T-helper 9 cell (primary cell): ENCODE measurements around the gene RBP4.

Source experiments
- DNase-seq: peaks from one replicate; pipeline ENCODE4 v3.0.0-alpha.2; 2020
- total RNA-seq, 2 donors: gene quantifications; one replicate each; lab custom pipeline; 2026; lab: John Stamatoyannopoulos, UW

Gene RBP4
- 0 reads per million in 2 donors for total RNA-seq

DNA sequence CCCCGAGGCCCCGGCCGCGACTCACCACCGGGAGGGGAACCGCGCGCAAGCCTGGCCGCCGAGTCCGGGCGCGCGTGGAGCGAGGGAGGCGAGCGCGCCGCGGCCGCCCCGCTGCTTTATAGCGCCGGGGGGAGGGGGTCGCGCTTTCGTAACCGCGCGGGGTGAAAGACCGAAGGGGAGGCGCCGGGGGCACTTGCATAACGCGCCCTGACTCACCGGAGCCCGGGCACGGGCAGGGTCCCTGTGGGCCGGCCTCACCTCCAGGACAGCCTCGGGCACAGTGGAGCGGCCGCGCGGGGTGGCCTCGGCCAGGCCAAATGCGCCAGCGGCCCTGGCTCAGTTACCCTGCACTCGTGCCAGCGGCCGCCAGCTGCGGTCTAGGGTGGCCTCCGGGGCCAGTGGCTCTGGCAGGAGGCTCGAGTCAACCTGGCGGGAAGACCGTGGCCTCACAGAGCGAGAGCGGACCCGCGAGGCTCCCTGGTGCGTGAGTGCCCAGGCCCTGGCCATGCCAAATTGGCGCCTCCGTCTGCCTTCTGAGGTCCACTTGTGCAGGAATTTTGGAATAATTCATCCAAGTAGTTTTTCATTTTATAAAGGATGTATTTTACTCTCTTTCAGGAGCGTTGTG lies at the start of gene RBP4:
TSS of gene RBP4 (minus strand) at position 90 of the 628 bp plus-strand sequence. CDS start 207 bp downstream, outside the sequence.
- DNase-seq: no peak

DNA sequence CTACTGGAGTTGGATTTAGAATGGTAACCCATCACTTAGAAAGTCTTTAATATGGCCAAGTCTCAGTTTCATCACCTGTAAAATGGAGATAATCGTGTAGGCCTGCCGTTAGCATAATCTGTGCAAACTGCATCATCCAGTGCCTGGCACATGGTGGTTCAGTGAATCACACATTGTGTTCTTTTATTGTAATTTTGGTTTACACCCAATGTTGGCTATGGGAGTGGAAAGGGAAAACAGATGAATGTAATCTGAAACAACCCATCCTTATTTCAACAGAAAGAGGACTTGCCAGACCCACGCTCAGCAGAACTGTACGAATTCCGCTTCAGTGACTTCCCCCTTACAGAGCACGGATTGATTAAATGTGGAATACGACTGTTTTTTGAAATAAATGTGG lies 38.8 kb upstream of the RBP4 start:
- DNase-seq: no peak

DNA sequence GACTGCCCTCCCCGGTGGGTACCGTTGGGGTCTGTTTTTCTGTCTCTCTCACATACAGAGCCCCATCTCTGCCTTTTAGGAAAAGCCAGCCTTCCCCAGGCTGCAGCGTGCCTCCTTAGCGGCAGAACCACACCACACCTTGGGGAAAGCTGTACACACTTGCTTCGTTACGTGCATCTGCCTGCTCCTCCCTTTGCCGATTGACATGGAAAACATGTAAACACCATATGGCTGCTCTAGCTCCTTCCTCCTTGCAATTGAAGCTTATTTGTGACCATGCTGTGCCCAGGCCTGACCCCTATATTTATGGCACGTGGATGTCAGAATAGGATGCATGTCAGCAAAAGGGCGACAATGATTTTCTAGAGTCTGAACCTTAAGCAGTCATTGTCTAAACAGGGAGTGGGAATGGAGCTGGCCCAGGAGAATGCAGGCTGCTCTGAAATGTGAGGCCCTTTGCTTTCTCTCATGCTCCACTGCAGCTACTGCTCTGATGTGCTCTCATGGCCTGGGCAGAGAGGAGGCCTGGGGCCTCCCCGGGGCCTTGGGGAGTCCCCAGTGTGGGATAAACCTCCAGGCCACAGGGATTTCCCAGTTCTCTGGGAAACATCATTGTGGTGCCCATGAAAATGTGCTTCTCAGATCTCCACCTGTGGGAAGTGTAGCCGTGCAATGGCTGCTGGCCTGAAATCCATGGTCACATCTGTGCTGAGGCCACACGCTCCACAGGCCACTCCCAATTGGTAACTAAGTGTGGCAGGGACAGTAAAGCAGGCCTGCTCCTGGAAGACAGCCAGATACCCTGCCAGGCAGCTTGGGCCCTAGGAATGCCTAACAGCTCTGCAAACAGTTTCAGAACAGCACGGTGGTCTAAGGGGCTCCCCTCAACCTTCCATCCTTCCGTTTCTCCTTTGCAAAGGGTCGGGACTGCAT lies 29.9 kb upstream of the RBP4 start:
- DNase-seq: no peak

DNA sequence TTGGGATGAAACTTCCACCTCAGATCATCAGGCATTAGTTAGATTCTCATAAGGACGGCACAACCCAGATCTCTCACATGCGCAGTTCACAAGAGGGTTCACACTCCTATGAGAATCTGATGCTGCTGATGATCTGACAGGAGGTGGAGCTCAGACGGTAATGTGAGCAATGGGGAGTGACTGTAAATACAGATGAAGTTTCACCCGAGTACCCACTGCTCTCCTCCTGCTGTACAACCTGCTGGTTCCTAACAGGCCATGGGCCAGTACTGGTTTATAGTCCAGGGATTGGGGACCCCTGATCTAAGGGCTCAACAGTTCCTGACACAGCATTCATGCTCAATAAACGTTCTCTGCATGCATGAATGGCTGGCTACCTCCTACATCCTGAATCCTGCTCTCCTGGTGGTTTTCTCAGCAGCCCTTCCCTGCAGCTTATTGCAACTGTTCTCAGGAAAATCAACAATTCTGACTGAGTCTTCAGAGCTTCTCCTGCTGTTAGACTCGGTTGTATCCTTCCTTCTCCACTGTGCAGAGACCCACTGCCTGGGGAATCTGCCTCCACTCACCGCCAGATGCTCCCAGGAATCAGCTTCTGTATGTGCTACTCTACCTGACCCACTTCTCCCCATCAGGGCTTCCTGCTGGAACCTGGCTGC lies 28.7 kb upstream of the RBP4 start:
- DNase-seq: no peak

DNA sequence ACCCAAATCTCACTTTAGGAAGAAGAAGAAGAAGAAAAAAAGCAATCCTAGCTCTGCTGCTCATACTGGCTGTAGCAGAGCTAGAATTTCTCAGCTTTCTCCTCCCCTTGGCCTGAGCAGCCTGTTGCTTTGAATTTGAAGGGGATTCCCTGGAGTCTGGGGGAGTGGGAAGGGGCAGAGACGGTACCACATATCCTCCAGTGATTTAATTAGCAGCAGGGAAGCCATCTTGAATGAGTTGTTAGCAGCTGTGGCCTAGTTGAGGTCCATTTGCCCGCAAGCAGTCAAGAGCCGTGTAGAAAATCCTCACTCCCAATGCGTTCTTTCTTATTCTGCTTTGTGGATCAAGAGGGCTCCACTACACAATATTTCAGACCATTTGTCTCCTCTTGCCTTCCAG lies 27.8 kb upstream of the RBP4 start:
- DNase-seq: no peak

DNA sequence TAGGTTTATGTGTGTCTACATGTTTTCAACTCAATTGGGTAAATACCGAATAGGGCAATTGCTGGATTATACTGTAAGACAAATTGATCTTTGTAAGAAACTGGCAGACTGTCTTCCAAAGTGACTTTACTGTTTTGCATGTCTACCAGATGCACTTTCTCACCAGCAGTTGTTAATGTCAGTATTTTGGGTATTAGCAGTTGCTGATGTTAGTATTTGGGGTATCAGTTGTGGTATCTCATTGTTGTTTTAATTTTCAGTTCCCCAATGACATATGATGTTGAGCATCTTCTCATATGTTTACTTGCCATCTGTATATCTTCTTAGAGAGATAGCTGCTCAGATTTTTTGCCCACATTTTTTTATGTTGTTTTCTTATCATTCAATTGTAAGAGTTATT lies 21.9 kb upstream of the RBP4 start:
- no peak for DNase-seq

DNA sequence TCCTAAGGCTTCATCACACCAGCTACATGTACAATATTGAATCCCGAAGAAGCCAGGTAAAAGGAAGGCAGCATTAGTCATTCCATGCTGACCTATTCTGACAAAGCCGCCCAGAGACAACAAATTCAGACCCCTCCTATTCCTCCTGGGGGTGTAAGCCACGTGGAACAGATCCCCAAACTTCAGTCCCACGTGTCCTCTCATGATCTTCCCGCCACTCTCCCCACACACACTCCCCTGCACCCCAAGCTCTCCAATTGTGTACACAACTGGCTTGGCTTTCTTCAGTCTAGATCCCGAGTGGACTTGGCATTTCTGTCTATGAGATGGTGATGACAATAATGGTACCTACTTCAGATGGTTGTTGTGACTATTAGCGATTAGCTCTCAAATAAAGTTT lies 19.9 kb upstream of the RBP4 start:
- no peak for DNase-seq

DNA sequence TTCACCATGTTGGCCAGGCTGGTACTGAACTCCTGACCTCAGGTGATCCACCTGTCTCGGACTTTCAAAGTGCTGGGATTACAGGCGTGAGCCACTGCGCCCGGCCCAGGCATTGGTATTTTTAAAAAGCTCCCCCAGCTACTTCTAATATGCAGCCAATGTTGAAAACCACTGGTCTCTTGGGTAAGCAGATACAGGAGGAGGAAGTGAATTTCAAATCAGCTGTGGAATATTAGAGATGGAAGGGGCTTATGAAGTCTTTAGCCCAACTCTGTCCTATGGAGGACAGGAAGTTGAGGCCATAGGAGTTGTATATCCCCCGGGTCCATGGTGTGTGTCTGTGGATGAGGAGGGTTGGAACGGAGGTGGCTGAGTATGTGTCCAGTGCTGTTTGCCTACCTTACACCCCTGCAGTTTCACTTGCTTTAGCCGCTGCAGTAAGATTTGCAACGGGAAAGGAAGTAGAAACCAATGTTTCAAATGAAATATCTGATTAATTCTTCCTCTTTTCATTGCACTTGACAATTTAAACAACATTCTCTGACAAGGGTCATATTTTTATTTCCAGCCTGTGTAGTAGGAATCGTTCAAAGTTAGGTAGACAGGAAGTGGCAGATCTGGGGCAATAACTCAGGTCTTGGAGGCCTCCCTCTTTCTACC lies 14.7 kb upstream of the RBP4 start:
- DNase-seq: no peak

DNA sequence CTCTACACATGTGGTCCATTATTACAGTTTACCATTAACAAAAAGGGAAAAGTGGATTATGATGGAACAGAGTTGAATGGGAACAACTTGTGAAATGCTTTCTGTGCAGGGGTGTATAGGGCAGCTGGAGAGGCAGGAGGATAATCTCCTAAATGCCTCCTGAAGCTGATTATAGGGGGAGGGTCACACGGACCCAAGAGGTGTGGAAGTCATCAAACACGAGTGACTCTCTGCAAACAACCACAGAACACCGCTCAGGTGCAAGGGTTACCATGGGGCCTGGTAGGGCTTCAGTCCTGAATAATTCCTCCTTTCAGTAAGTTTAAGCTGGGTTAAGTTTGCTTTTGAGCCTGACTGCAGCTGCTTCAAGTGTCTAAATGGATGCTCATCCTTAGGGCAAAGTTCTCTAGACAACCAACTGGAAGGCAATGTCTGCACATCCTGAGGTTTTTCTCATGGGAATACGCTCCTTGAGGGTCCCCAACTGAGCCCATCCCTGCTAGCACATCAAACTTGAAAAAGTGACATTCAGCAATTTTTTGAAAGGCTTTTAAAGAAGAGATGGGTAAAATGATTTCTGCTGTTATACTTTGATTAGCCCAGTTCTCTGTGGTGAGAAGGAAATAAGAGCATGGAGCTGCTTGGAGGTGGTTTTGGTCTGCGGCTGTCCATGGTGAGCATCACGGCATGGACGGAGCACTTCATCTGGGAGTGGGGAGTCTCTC lies 13.2 kb upstream of the RBP4 start:
- no peak for DNase-seq

DNA sequence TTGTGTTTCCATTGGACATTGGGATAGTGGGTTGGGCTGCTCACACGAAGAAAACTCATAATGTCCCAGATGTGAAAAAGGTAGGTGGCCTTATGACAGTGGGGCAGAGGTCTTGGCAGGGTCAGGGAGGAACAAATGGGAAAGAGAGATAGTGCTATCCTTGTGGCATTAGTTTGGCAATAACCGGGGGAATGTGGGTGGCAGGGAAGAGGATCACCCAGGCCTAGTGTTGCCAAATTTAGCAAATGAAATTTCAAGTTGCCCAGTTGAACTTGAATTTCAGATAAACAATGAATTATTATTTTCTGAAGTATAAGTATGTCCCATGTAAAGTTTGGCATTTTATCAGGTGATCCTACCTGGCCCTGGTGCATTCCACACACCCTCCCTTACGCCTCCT lies 12.1 kb upstream of the RBP4 start:
- no peak for DNase-seq

DNA sequence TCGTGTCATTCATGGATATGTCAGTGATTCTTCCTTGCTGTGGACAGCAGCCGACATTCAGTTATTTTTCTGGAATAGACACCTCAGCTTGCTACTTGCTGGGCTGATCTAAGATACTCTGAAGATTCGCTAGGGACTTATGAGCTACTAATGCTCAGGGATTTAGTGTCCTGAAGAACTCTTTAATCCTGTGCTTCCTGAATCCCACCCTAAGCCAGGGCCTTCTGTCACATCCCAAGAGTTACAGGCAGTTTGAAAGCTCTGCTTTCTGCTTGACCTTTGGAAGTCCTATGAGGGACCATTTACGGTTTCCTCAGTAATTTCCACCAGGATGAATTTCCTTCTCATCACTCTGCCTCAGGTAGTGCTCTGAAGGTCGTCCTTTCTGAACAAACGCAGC lies 11.3 kb upstream of the RBP4 start, which contains the start of gene PDE6C:
TSS of gene PDE6C (plus strand) at position 227 of the 400 bp plus-strand sequence. CDS start 189 bp downstream, outside the sequence.
- no peak for DNase-seq

DNA sequence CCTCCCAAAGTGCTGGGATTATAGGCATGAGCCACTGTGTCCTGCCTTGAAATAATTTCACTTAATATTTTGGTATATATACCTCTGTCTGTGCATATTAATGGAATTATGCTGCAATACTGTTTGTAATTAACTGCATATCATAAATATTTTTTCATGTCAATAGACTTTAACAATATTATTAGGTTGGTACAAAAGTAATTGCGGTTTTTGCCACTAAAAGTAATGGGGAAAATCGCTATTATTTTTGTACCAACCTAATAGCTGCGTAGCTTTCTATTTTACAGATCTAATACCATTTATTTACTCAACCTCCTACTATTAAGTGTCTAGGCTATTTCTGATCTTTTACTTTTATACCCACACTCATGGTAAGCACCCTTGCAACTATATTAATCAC lies 7.4 kb upstream of the RBP4 start:
- DNase-seq: no peak

DNA sequence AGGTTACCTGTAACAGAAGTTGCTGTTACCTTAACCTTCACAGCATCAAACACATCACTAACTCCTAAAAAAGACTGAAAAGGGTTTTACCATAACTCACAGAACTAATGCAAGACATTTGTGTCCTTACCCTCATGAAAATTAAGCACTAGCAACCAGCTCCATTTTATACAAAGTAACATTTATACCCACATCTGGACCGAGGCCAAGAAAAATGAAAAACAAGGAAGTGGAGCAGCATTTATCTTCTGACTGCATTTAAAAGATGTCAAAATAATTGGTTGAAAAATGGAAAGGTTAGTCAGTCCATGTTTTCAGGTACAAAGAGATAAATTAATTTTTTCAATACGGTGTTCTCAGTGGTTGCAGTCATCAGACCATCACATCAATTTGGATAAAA lies 3.1 kb upstream of the RBP4 start:
- no peak for DNase-seq

DNA sequence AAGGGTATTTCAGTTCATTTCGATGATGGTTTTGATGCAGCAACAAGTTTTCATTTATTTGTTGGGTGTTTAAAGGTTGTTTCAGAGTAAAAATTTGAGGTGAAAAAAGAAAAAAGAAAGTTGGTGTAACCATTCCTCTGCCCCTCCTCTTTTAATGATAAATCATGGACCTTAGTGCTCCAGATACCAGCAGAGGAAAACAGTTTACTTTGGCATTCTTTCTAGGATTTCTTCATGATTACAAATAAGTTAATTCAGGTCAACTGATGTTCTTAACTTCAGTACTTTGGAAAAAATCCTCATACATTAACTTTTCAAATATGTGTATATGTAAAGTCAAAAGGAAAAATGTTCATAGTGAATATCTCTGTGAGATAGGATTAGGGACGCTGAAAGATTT lies 2.0 kb upstream of the RBP4 start:
- DNase-seq: no peak

DNA sequence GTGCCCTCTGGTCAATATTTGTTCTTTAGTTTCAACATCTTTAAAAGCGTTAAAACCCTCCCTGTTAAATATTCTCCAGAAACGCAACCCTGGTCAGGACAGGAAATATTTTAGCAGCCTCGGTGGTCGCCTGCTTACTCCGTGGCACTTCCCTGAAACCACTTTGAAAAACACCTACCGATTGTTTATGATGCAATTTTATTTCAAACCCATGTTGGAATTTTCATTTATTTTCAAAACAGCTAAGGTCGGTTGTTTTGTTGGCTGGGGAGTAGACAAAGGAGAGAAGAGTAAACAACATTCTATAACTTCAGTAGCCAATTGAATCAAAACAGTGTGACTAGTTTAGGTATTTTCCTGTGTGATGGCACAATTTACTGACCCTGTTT lies 733 bp upstream of the RBP4 start:
- no peak for DNase-seq

DNA sequence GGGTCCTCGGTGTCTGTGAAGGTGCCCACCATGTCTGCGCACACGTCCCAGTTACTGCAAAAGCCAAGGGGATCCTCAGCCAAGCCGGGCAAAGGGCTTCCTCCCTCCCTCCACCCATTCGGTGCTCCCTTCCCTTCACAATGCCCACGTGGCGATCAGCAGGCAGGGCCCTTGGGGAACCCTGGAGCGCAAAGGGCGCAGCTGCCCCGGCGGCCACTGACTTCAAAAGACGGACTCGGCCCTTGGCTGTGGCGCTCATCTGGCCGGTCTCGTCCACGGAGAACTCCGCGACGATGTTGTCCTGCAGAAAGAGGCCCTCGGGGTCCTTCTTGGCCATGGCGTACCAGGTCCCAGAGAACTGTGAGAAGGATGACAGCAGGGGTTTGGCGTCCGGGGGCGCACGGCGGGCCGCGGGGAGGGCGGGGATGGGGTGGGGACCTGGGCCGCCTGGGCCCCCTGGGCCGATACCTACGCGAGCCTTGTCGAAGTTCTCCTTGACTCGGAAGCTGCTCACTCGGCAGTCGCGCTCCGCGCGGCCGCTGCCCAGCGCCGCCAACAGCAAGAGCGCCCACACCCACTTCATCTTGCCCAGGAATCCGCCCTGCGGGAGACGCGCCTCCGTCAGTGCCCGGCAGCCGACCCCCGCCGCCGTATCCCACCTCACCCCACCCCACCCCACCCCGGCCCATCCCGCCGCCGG lies 439 bp downstream of the RBP4 start:
- no peak for DNase-seq

DNA sequence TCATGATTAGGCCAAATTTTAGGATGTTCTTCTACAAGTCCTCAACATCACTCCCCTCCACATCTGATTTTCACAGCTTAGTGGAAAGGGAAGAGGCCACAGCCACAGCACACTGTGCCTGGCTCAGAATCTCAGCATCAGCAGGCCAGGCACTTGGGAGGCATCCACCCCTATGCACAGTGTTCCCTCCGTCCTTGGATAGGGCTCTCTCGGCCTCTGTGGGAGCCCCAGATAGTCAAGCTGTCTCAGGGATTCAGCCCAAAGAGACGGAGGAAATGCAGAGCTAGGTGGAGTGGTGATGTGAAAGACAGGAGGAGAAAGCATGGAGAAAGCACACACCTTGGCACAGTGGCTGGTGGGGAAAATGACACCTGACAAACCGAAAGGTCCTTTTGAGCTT lies 1.3 kb downstream of the RBP4 start:
- DNase-seq: no peak

DNA sequence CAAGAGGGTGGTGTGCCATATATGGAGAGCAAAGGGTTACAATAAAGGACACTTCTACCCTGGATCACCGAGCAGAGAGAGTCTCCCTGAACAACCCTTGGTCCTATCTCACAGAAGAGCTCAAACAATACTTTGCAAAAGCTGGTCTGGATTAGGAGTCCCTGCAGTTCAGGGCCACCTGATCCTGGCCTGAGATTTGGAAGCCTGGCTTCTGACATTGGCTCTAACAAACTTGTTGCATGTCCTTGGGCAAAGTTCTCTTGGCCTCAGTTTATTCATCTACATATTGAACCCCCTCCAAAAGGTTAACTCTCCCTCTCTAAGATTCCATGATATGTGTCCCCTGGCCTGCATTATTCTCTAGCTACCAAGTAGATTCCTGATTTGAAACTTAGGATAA lies 1.7 kb downstream of the RBP4 start:
- DNase-seq: no peak

DNA sequence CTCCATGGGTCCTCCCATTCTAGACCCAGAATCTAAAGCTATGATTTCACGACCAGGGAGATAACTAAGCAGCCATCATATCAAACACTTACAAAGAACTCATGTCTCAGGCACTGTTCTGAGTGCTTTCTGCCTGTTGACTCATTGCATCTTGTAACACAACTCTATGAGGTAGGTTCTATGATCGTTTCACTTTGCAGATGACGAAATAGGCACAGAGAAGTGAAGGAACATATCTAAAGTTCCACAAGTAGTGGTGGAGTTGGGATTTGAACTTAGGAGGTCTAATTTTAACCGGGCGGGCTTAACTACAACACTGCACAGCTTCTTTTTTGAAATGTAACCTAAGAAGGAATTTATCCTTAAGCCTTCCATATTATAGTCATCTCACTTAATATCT lies 2.9 kb downstream of the RBP4 start:
- no peak for DNase-seq

DNA sequence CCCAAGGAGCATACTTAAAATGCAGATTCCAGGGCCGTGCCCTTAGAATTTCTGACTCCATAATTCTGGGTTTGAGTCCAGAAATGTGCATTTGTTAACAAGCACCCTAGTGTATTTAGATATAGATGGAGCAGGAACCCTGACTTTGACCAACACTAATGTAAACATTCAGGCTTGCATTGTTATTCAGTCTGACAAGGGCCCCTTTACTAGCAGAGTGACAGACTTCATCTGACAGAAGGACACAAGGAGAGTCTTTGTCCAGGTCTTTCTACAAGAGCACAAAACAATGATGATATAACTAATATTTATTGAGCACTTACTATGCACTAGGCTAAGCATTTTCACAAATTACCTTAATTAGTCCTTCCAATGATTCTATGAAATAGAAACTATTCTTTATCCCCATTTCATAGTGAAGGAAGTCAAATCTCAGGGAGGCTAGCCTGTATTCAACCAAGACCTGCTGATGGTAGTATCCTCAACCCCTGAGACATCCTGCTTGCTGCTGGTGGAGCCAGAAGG lies 3.9 kb downstream of the RBP4 start:
- no peak for DNase-seq

DNA sequence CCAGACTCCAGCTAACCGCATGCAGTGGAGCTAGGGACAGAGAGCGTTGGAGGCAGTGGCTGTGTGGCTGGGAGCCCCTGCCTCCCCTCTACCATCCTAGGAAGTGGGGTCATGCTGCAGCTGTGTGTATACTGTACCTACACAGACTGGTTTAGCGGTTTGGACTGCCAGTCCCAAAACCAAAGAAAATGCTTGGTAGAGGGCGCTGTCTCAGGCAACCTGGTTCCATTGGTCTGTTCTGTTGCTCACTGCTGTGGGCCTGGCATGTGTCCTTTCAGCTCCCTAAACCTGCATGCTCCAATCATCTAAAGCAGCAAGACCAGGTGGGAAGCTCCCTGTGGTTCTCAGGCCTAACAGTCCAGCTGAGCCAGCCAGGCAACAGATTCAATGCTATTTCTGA lies 4.5 kb downstream of the RBP4 start:
- no peak for DNase-seq
